Measurements from ENCODE around the gene DNASE1L2. TPM values are rescaled to one million over a fixed set of nuclear protein-coding genes. Genes with fewer than 3 reads are reported as not detected.

DNASE1L2 gene
- total RNA-seq: 0.97 and 1.4 TPM in 2 replicates

GRCh38 chr16:2236337-2237101 is at the start of gene DNASE1L2:
Gene DNASE1L2, plus strand, starts transcription at chr16:2236444. Its CDS starts 373 bp downstream, at chr16:2236817.

GRCh38 chr16:2196162-2196980 is 39.9 kb upstream of the DNASE1L2 start, which contains the start of gene CASKIN1:
Gene CASKIN1, minus strand, starts transcription at chr16:2196605. Its CDS starts 173 bp downstream, at chr16:2196432.

GRCh38 chr16:2205104-2205966 is 30.9 kb upstream of the DNASE1L2 start, which contains the start of gene MLST8:
Gene MLST8, plus strand, starts transcription at chr16:2205454. Its CDS starts 632 bp downstream, at chr16:2206086.

GRCh38 chr16:2210386-2211365 is 25.6 kb upstream of the DNASE1L2 start, which contains the start of gene BRICD5:
Gene BRICD5, minus strand, starts transcription at chr16:2210863. Its CDS starts 30 bp downstream, at chr16:2210833.

GRCh38 chr16:2214719-2214968 is 21.6 kb upstream of the DNASE1L2 start, which contains the start of gene PGP:
Gene PGP, minus strand, starts transcription at chr16:2214840. Its CDS starts 63 bp downstream, at chr16:2214777.

GRCh38 chr16:2223221-2223941 is 12.9 kb upstream of the DNASE1L2 start, which contains the start of gene E4F1:
Gene E4F1, plus strand, starts transcription at chr16:2223591. Its CDS starts 23 bp downstream, at chr16:2223614.

GRCh38 chr16:2251296-2252111 is 15.3 kb downstream of the DNASE1L2 start, which contains the start of gene ECI1:
Gene ECI1, minus strand, starts transcription at chr16:2251587. Its CDS starts 21 bp downstream, at chr16:2251566.

GRCh38 chr16:2267913-2268666 is 31.8 kb downstream of the DNASE1L2 start, which contains the start of gene RNPS1:
Gene RNPS1, minus strand, starts transcription at chr16:2268126. Its CDS starts 3,483 bp downstream, at chr16:2264643.

Other genes with a start within 250 kb of the DNASE1L2 start
- gene SYNGR3, start 246.5 kb upstream of the DNASE1L2 start, total RNA-seq: 4.3 and 4.9 TPM in 2 replicates
- gene ZNF598, start 226.6 kb upstream of the DNASE1L2 start, total RNA-seq: 18.1 and 18.2 TPM in 2 replicates
- 2.0 TPM in 1 of 2 replicates, not detected in the other for gene NPW, start 216.7 kb upstream of the DNASE1L2 start, total RNA-seq
- 21.8 and 46.0 TPM in 2 replicates for gene NHERF2, start 209.5 kb upstream of the DNASE1L2 start, total RNA-seq
- gene NTHL1, start 188.6 kb upstream of the DNASE1L2 start, total RNA-seq: 72.1 and 79.2 TPM in 2 replicates
- 32.8 and 36.2 TPM in 2 replicates for gene TSC2, start 188.5 kb upstream of the DNASE1L2 start, total RNA-seq
- 40.4 and 45.8 TPM in 2 replicates for gene PKD1, start 100.5 kb upstream of the DNASE1L2 start, total RNA-seq
- 1.6 and 1.8 TPM in 2 replicates for gene RAB26, start 87.8 kb upstream of the DNASE1L2 start, total RNA-seq
- 79.5 and 81.9 TPM in 2 replicates for gene TRAF7, start 80.7 kb upstream of the DNASE1L2 start, total RNA-seq
- gene CASKIN1, start 39.8 kb upstream of the DNASE1L2 start, total RNA-seq: 0.32 TPM in 1 of 2 replicates, not detected in the other
- 14.0 and 18.5 TPM in 2 replicates for gene MLST8, start 31.0 kb upstream of the DNASE1L2 start, total RNA-seq
- 3.3 and 8.1 TPM in 2 replicates for gene BRICD5, start 25.6 kb upstream of the DNASE1L2 start, total RNA-seq
- 24.2 and 28.3 TPM in 2 replicates for gene PGP, start 21.6 kb upstream of the DNASE1L2 start, total RNA-seq
- gene E4F1, start 12.9 kb upstream of the DNASE1L2 start, total RNA-seq: 30.2 and 36.2 TPM in 2 replicates
- 33.8 and 45.7 TPM in 2 replicates for gene ECI1, start 15.1 kb downstream of the DNASE1L2 start, total RNA-seq
- gene RNPS1, start 31.7 kb downstream of the DNASE1L2 start, total RNA-seq: 67.0 and 81.9 TPM in 2 replicates
- gene ABCA3, start 104.3 kb downstream of the DNASE1L2 start, total RNA-seq: 15.3 and 21.9 TPM in 2 replicates
- 35.1 and 45.4 TPM in 2 replicates for gene CCNF, start 193.0 kb downstream of the DNASE1L2 start, total RNA-seq
- gene TEDC2, start 223.7 kb downstream of the DNASE1L2 start, total RNA-seq: 7.4 and 9.1 TPM in 2 replicates
- gene NTN3, start 234.9 kb downstream of the DNASE1L2 start, total RNA-seq: not detected in 2 replicates
- gene TBC1D24, start 238.7 kb downstream of the DNASE1L2 start, total RNA-seq: 9.7 and 10.6 TPM in 2 replicates

All from epithelial cell of umbilical artery (primary cell).